NCI-H510A treated with DMSO at 0.1 percent for 48 hours (cell line): Measurements from ENCODE around the gene MATN4.
A peak's percentile ranks its signal among the peaks of the same experiment; 100 is the strongest.

ENCODE experiments used
- DNase-seq: peaks from one replicate; lab custom pipeline; 2025; lab: John Stamatoyannopoulos, UW

MATN4 gene

GRCh38 chr20:45313943-45314342, 5.8 kb upstream of the MATN4 start:
- no peak for DNase-seq

GRCh38 chr20:45313065-45313695, 5.1 kb upstream of the MATN4 start:
- no peak for DNase-seq

DNA sequence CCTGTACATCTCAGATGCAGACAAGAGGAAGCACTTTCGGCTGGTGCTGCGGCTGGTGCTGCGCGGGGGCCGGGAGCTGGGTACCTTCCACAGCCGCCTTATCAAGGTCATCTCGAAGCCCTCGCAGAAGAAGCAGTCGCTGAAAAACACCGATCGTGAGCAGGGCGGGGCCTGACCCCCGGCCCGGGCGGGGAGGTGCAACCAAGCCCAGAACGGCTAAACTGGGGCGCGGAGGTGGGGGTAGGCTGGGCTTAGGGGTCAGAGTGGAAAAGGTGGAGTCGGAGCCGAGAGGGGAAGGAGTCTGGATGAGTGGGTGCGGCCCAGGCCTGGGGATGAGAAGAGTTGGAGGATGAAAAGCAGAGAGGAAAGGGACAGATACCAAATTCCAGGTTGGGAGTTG, 4.1 kb upstream of the MATN4 start:
- no peak for DNase-seq

GRCh38 chr20:45311589-45312211, 3.6 kb upstream of the MATN4 start:
- DNase-seq, result peak; percentile 45

- no peak for DNase-seq
Observed at GRCh38 chr20:45309075-45309474, 976 bp upstream of the MATN4 start.

DNA sequence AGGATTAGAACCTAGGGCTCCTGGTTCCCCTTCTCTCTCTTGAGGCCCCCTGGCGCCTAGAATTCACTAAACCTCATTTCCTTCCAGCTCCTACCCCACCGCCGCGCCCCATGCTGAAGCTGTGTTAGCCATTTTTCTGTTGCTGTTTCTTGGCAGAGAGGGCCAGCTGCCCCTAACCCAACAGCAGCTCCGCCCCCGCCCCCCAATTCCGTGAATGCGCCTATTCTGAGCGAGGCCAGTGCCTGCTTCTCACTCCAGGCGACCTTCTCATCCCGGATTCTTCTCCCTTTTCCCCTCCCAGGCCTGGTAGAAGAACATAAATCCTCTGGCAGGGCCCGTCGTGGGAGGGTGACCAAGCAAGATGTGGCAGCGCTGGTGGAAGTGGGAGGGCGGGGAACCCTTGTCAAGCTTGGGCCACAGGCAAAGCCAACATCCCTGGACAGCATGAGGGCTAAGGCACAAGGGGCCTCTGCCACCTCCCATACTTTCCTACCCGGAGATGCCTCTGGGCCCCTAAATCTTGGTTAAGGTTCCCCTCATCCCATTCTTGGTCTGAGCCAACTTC, 941 bp downstream of the MATN4 start:
- DNase-seq, result no peak

GRCh38 chr20:45306431-45306982, 1.6 kb downstream of the MATN4 start, which contains the start of gene RBPJL:
TSS of gene RBPJL (plus strand) at chr20:45306840. CDS start at chr20:45306923, 83 bp downstream.
- no peak for DNase-seq

DNA sequence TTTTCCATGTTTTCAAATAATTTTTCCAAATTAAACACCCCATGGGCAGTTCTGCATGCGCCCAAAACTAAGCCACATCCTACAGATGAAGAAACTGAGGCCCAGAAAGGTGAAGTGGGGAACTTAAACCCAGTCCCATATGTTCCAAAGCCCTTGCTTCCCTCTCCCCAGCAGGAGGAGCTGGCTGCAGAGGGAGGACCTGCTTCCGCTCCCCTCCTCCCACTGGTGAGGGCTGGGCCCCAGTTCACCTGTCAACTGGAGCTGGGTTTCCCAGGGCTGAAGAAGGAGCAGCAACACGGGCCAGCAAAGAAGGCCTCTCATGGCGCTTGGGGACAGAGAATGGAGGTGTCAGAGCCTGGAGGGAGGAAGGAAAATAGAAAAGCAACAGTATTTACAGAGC, 2.8 kb downstream of the MATN4 start:
- no peak for DNase-seq

DNA sequence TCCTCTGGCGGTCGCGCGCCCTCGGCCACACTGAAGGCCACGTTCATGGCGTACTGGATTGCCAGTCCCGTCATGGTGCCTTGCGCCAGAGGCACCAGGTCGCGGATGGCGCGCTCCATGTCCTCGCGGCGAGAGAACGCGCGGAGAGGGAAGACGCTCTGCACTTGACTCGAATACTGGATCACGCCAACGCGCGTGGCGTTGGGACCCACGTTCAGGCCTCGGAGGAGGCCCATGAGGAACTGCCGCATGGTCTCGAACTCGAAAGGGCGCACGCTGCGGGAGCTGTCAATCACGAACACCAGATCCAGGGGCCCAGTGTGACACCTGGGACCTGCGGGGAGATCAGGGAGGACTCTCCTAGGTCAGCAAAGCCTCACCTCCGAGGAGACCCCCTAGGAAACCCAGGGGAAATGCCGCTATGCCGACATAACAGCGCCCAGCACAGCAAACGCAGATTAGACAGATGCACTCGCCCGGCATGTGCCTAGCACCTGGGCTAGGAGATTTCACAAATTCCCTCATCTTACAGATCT, 3.6 kb downstream of the MATN4 start:
- DNase-seq, result no peak

- DNase-seq, result no peak
Observed at GRCh38 chr20:45303586-45304463, 4.3 kb downstream of the MATN4 start.

DNA sequence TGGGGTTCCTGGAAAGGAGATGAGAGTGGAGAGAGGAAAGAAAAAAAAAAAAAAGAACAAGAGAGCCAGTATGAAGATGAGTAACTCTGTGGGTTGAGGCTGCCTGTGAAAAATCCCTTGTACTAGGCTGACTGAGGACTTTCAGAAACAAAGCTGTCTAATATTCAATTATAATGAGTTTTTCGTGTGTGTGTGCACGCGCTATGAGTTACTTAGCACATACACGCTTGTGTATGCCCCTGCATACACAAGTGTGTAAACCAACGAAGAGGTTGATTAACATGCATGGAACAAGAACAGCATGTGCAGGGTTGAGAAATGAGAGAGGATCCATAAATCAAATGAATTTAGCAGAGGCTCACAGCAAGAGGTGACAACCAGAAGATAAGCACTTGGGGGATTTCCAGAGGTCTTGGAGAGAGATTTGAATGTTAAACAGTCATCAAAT, 6.3 kb downstream of the MATN4 start:
- no peak for DNase-seq

DNA sequence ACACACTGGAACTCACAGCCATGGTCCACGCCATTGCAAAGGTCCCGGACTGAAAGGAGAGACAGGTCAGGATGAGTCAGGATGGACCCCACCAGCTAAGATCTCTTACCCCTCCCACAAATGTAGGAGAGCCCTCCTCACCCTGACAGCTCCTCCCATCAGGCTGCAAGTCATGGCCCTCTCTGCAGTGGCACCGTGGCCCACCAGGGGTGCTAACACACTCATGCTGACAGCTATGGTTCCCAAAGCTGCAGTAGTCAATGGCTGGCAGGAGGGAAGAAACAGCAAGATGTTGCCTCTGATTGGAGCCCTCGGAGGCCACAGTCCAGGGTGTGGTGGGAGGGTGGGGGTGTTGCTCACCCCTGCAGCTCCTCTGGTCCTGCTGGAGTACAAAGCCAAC, 7.1 kb downstream of the MATN4 start:
- no peak for DNase-seq

DNA sequence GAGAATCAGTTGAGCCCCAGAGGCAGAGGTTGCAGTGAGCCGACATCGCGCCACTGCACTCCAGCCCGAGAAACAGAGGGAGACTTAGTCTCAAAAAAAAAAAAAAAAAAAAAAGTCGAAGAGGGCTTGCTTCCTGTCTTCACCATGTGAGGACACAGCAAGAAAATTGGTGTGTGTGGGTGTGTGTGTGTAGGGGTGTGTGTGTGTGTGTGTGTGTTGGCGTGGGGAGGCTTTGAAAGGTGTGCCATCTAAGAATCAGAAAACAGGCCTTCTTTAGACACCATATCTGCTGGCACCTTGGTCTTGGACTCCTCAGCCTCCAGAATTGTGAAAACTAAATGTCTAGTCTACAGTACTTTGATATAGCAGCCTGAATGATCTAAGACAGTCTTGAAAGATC, 8.3 kb downstream of the MATN4 start:
- DNase-seq, result no peak

- no peak for DNase-seq
Observed at GRCh38 chr20:45297786-45298497, 10.2 kb downstream of the MATN4 start.

GRCh38 chr20:45294659-45295058, 13.4 kb downstream of the MATN4 start:
- DNase-seq, result no peak

DNA sequence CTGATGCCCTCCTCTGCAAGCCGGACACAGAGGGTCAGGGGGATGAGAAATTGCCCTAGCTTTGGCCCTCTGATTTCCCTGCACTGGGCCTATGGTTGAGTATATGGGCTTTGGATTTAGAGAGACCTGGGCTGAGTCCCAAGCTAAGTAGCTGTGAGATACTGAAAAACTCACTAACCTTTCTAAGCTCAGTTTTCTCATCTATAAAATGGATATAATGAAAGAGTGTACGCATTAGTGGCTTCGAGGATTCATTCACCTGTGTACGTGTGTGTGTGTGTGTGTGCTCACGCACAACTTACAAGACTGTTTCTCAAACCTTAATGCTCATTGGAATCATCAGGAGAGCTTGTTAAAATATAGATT, 14.1 kb downstream of the MATN4 start:
- no peak for DNase-seq

- DNase-seq, result peak; percentile 89
Observed at GRCh38 chr20:45293041-45294002, 14.8 kb downstream of the MATN4 start.

DNA sequence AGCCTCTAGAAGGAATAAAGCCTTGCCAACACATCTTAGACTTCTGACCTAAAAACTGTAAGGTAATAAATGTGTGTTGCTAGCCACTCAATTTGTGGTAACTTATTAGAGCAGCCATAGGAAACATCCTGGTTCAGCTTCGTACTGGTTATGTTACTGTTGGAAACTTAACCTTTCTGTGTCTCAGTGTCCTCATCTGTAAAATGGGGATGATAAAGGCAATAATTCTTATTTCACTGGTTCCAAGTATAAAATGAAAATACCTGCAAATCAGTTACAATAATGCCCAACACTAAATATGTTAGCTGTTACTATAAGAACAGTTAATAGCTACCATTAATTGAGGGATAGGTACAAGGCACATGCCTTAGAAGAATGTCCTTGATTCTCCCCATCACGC, 15.8 kb downstream of the MATN4 start:
- DNase-seq, result no peak

DNA sequence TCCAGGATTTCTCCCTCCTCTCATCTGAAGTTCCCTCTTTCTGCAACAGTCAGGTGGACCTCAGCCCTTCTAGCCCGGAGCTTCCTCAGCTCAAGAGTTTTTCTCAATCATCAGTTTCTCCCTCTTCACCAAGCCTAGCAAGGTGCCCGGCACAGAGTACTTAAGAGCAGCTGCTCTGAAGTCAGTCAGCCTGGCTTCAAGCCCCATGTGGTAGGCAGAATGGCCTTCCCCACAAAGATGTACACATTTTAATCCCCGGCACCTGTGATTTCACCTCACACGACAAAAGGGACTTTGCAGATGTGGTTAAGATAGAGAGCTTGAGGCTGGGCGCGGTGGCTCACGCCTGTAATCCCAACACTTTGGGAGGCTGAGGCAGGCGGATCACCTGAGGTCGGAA, 16.6 kb downstream of the MATN4 start:
- DNase-seq, result no peak

DNA sequence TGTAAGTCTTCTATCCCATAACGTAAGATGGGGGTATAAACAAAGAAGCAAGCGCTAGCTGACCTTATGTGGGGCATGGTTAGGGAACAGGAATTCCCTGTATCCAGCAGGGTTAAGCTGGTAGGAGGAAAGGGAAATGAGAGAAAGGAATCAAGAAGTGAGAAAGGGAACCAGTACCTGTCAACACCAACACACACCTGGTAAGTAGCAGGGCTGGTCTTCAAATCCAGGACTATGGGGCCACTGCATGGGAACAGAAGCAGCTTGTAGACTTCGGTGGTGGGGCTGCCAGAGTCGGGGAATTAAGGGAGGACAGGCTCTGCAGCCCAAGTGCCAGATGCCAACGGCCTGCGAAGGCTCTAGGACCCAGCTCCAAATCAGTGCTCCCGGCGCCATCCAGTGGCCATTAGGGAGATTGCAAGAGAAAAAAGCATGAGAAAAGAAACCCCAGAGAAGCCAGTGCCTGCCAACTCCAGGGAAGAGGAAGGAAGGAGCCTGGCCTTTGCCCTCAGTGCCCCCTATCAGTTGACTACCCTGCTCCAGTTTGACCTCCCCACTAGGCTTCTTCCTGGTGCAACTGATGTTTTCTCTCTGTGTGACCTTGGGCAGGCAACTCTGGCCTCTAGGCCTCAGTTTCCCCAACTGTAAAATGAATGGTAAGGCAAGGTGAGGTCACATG, 17.3 kb downstream of the MATN4 start:
- DNase-seq, result peak; percentile 71
